Inflammatory macrophage treated with lipopolysaccharide for 1 hour (primary cell): ENCODE data around the gene CNTNAP5.

ENCODE experiments used
- DNase-seq, 2 donors: peaks; one replicate each; pipeline ENCODE4 v3.0.0-alpha.2; 2020 to 2022

The CNTNAP5 gene

DNA sequence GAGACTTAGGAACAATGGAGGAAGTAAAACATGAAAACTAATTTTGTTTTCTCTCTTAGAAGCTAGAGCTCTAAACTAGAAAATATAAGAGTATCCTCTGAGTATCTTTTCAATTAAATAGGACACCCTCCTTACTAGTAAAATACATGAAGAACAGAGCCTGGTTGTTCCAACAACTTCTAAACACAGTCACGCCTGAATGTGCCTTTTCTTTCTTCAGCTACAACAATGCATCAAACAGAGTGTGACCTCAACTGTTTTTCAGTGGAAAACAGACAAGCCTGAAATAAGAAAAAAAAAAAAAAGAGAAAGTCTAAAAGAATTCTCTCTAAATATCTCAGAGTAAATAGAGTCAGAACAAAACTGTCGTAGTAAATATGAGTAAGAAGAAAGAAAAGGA is 928.8 kb downstream of the CNTNAP5 start:
- DNase-seq, result no peak

- no peak for DNase-seq
These were observed 934.5 kb downstream of the CNTNAP5 start for GRCh38 chr2:124959581-124959980.

DNA sequence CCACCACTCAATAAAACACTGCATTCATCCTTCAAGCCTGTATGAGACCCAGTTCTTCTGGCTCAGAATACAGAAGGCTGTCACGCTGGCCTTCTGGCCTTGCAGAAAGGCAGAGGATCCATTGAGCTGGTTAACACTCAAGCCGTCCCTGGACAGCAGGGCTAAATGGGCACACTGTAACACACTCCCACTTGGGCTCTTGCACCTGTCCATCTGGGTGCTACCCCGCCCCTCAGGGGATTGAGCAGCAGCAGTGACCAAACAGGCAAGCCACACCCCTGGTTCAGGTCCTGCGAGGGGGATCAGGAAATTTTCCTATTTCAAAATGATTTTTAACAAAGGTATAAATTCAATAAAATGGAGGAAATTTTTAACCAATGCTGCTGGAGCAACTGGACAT is 936.0 kb downstream of the CNTNAP5 start:
- DNase-seq, result no peak
